ENCODE results near the gene CPSF4.

DNA sequence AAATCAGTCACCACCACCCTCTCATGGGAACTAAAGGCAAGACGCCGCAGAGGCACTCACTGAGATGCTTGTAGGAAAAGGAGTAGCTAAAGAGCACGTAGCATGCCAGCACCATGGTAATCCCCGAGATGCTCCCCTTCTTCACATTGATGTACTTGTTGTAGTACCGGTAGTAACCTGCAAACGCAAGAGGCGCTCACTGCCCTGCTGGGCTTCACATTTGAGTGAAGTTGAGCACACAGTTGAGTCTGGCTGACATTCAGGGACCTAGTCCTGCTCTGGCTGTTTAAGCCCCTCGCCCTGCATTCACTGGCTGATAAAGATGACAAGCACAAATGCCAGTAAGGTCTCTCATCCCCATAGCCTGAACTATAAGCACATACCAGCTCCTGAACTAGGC lies 20.3 kb downstream of the CPSF4 start:
- no peak for TF ChIP-seq POLR2A (IDR thresholded peaks at IDR 0.05)
- TF ChIP-seq, protein P1, sequence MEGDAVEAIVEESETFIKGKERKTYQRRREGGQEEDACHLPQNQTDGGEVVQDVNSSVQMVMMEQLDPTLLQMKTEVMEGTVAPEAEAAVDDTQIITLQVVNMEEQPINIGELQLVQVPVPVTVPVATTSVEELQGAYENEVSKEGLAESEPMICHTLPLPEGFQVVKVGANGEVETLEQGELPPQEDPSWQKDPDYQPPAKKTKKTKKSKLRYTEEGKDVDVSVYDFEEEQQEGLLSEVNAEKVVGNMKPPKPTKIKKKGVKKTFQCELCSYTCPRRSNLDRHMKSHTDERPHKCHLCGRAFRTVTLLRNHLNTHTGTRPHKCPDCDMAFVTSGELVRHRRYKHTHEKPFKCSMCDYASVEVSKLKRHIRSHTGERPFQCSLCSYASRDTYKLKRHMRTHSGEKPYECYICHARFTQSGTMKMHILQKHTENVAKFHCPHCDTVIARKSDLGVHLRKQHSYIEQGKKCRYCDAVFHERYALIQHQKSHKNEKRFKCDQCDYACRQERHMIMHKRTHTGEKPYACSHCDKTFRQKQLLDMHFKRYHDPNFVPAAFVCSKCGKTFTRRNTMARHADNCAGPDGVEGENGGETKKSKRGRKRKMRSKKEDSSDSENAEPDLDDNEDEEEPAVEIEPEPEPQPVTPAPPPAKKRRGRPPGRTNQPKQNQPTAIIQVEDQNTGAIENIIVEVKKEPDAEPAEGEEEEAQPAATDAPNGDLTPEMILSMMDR (IDR thresholded peaks at IDR 0.05): peak in 3 of 12 donors; percentile 19 to 34 (median 23)
